H1 (cell line): ENCODE results near the gene SLC4A1AP. TPM values are rescaled to one million over a fixed set of nuclear protein-coding genes. Genes with fewer than 3 reads are reported as not detected.

Experiments
- CTCF ChIA-PET: fragments of 300-600 bp; sonication (Branson Sonifier 250); formaldehyde crosslinking; loops from one replicate; lab custom pipeline; 2021; ENCODE audit not compliant: partially characterized antibody; lab: Charles Lee
- POLR2A ChIA-PET: fragments of 300-600 bp; sonication (Branson Sonifier 250); formaldehyde crosslinking; loops from one replicate; lab custom pipeline; 2021; ENCODE audit warnings: inconsistent platforms; ENCODE audit not compliant: partially characterized antibody; lab: Charles Lee
- DNase-seq, 2 experiments: peaks; one replicate each; pipeline versions ENCODE4 v3.0.0 to v3.0.0-alpha.2; 2010 to 2022; ENCODE audit warnings: low spot score in 2 of 2, low read depth in 1 of 2, mixed read lengths in 1 of 2
- FAIRE-seq: peaks from 2 replicates; lab custom pipeline; 2011; peaks lifted over from hg19 to GRCh38; lab: Jason Lieb, UNC
- H2AFZ ChIP-seq: 2 replicates; pipeline ENCODE4 v1.8.1; 2012; ENCODE audit warnings: low read length, inconsistent platforms
- H2AK5ac ChIP-seq: 2 replicates; pipeline ENCODE4 v1.6.1; 2013; ENCODE audit warnings: low read depth, low read length
- H2BK120ac ChIP-seq: replicated peaks from 2 replicates; pipeline ENCODE3; 2013; ENCODE audit warnings: low read depth, low read length, inconsistent platforms
- H2BK12ac ChIP-seq: 2 replicates; pipeline ENCODE4 v1.6.1; 2013; ENCODE audit warnings: low read depth, low read length
- H2BK15ac ChIP-seq: 2 replicates; pipeline ENCODE4 v1.6.1; 2013; ENCODE audit warnings: low read length
- H2BK20ac ChIP-seq: 2 replicates; pipeline ENCODE4 v1.6.1; 2013; ENCODE audit warnings: low read length
- H2BK5ac ChIP-seq: 2 replicates; pipeline ENCODE4 v1.6.1; 2013; ENCODE audit warnings: low read depth, low read length
- H3K14ac ChIP-seq: 2 replicates; pipeline ENCODE4 v1.6.1; 2013; ENCODE audit warnings: inconsistent platforms; ENCODE audit not compliant: insufficient read length
- H3K18ac ChIP-seq: 2 replicates; pipeline ENCODE4 v1.6.1; 2013; ENCODE audit warnings: low read length; ENCODE audit errors: extremely low read depth
- H3K23ac ChIP-seq: 2 replicates; pipeline ENCODE4 v1.6.1; 2013; ENCODE audit warnings: inconsistent platforms; ENCODE audit not compliant: insufficient read length
- H3K23me2 ChIP-seq: 2 replicates; pipeline ENCODE4 v1.6.1; 2013; ENCODE audit warnings: low read depth, low read length
- H3K27ac ChIP-seq: 2 replicates; pipeline ENCODE4 v1.6.1; 2011; ENCODE audit warnings: low read depth, low read length, inconsistent platforms
- H3K27me3 ChIP-seq, 4 experiments: replicated peaks in 1 of 4; 1 replicate in 1 of 4; 2 replicates in 3 of 4; pipeline versions ENCODE4 v1.6.1 to v1.8.1; 2011 to 2013; ENCODE audit warnings: low read length in 3 of 4, mild to moderate bottlenecking in 3 of 4, inconsistent platforms in 2 of 4, mixed read lengths in 2 of 4, moderate library complexity in 1 of 4; ENCODE audit not compliant: control insufficient read depth in 3 of 4, insufficient read depth in 3 of 4; ENCODE audit errors: extremely low read depth in 1 of 4
- H3K36me3 ChIP-seq, 4 experiments: 2 replicates each; pipeline versions ENCODE4 v1.6.1 to v1.8.1; 2011 to 2013; ENCODE audit warnings: mild to moderate bottlenecking in 4 of 4, low read length in 3 of 4, moderate library complexity in 2 of 4, control low read depth in 1 of 4, inconsistent platforms in 1 of 4; ENCODE audit not compliant: insufficient read depth in 4 of 4, control insufficient read depth in 2 of 4
- H3K4ac ChIP-seq: replicated peaks from 2 replicates; pipeline ENCODE3; 2013; ENCODE audit warnings: low read length, low read depth, mixed read lengths, inconsistent platforms; ENCODE audit not compliant: insufficient read length
- H3K4me1 ChIP-seq, 4 experiments: replicated peaks in 1 of 4; 1 replicate in 1 of 4; 2 replicates in 3 of 4; pipeline versions ENCODE4 v1.6.1 to v1.8.1; 2011 to 2013; ENCODE audit warnings: low read length in 3 of 4, inconsistent platforms in 2 of 4, mixed read lengths in 1 of 4; ENCODE audit not compliant: insufficient read depth in 4 of 4, control insufficient read depth in 3 of 4
- H3K4me2 ChIP-seq, 2 experiments: 2 replicates each; pipeline versions ENCODE4 v1.6.1 to v1.8.1; 2011 to 2013; ENCODE audit warnings: low read depth in 2 of 2, low read length in 2 of 2, control low read depth in 1 of 2, inconsistent platforms in 1 of 2, mild to moderate bottlenecking in 1 of 2; ENCODE audit not compliant: insufficient read depth in 1 of 2
- H3K4me3 ChIP-seq, 4 experiments: fragments of 200-600, 300-600 bp in 1 of 4; sonication (generic), shearing (Covaris generic), sonication (Bioruptor Twin) in 1 of 4; 2 replicates each; pipeline versions ENCODE4 v1.5.1 to v1.8.1; 2011 to 2016; ENCODE audit warnings: low read length in 4 of 4, low read depth in 3 of 4, control low read depth in 2 of 4, inconsistent platforms in 2 of 4, mild to moderate bottlenecking in 2 of 4, mixed read lengths in 1 of 4, moderate library complexity in 1 of 4; ENCODE audit not compliant: insufficient read depth in 2 of 4; ENCODE audit errors: extremely low read depth in 1 of 4
- H3K56ac ChIP-seq: replicated peaks from 2 replicates; pipeline ENCODE3; 2013; ENCODE audit warnings: low read depth, mild to moderate bottlenecking, mixed read lengths, low read length, inconsistent platforms; ENCODE audit not compliant: insufficient read length
- H3K79me1 ChIP-seq: 2 replicates; pipeline ENCODE4 v1.6.1; 2013; ENCODE audit warnings: low read depth, low read length, control low read depth
- H3K79me2 ChIP-seq, 2 experiments: 2 replicates each; pipeline versions ENCODE4 v1.6.1 to v1.8.1; 2012 to 2013; ENCODE audit warnings: low read length in 2 of 2, mild to moderate bottlenecking in 2 of 2, inconsistent platforms in 1 of 2; ENCODE audit not compliant: insufficient read depth in 2 of 2, control insufficient read depth in 1 of 2
- H3K9ac ChIP-seq, 4 experiments: replicated peaks in 1 of 4; 1 replicate in 1 of 4; 2 replicates in 3 of 4; pipeline versions ENCODE4 v1.6.1 to v1.8.1; 2011 to 2013; ENCODE audit warnings: low read depth in 3 of 4, low read length in 3 of 4, control low read depth in 2 of 4, mild to moderate bottlenecking in 2 of 4, moderate library complexity in 2 of 4, inconsistent platforms in 1 of 4; ENCODE audit errors: extremely low read depth in 1 of 4
- H3K9me3 ChIP-seq, 2 experiments: 2 replicates each; pipeline versions ENCODE4 v1.6.1 to v1.8.1; 2012 to 2013; ENCODE audit warnings: mild to moderate bottlenecking in 2 of 2, moderate library complexity in 2 of 2, control low read depth in 1 of 2, inconsistent platforms in 1 of 2, low read depth in 1 of 2, low read length in 1 of 2, mixed read lengths in 1 of 2; ENCODE audit not compliant: insufficient read depth in 2 of 2
- H4K20me1 ChIP-seq, 2 experiments: replicated peaks in 1 of 2; 2 replicates each; pipeline versions ENCODE3 to v1.8.1; 2011 to 2013; ENCODE audit warnings: inconsistent platforms in 2 of 2, low read length in 2 of 2, mild to moderate bottlenecking in 1 of 2; ENCODE audit not compliant: insufficient read depth in 2 of 2, control insufficient read depth in 1 of 2
- H4K5ac ChIP-seq: 2 replicates; pipeline ENCODE4 v1.6.1; 2013; ENCODE audit warnings: low read length, low read depth, mixed read lengths, inconsistent platforms; ENCODE audit not compliant: insufficient read length
- H4K8ac ChIP-seq: 2 replicates; pipeline ENCODE4 v1.8.0; 2013; ENCODE audit warnings: mild to moderate bottlenecking, moderate library complexity, low read length, inconsistent platforms; ENCODE audit not compliant: insufficient read depth; ENCODE audit errors: extremely low read depth
- H4K91ac ChIP-seq: replicated peaks from 2 replicates; pipeline ENCODE3; 2013; ENCODE audit warnings: low read length, mixed read lengths, inconsistent platforms; ENCODE audit not compliant: insufficient read length
- CTBP2 ChIP-seq: IDR thresholded peaks from 2 replicates; pipeline ENCODE4 v1.7.0; 2011; ENCODE audit warnings: borderline replicate concordance, mild to moderate bottlenecking, moderate library complexity, mixed read lengths, low read length; ENCODE audit not compliant: insufficient read depth, insufficient read length
- SRF ChIP-seq: IDR thresholded peaks from 2 replicates; pipeline ENCODE4 v1.6.1; 2011; ENCODE audit warnings: mild to moderate bottlenecking, low read depth, low read length, moderate library complexity
- WGBS, 2 experiments: shearing (Covaris generic) in 1 of 2; methylation state at CpG; one replicate each; pipeline versions ENCODE4 v1.1.6 to v1.1.7; 2013 to 2015; ENCODE audit warnings: low lambda C conversion rate in 2 of 2, mixed read lengths in 2 of 2, inconsistent platforms in 1 of 2, low coverage in 1 of 2, missing lambda C conversion rate in 1 of 2; ENCODE audit not compliant: insufficient replicate concordance in 2 of 2, insufficient coverage in 1 of 2, insufficient read length in 1 of 2; ENCODE audit errors: extremely low coverage in 1 of 2, missing lambda C conversion rate in 1 of 2; 5-methylcytosine and 5-hydroxymethylcytosine counted together
- polyA plus RNA-seq, 7 experiments: library from polyadenylated mRNA; depleted of rRNA in 3 of 7; stranded (reverse) in 5 of 7; unstranded in 2 of 7; fragments of >200 nt in 5 of 7; fragments of 200-250 nt in 2 of 7; gene quantifications; 1 replicate in 5 of 7; 2 replicates in 1 of 7; 4 replicates in 1 of 7; pipeline versions ENCODE4 v1.2.1 to v1.2.3, GENCODE V29; 2011 to 2013; ENCODE audit warnings: missing spikeins in 2 of 7, mixed read lengths in 2 of 7
- total RNA-seq: library from RNA; stranded (reverse); fragmentation: NEBNext Ultra II Directional; extraction: Animal tissue kit (Norgen Biotek cat#: 25700); gene quantifications from 2 replicates; pipeline ENCODE4 v1.2.1, GENCODE V29; 2021

SLC4A1AP gene
- total and polyA plus RNA-seq, 2 of the 8 experiments (the other 6 are each of a cell fraction or from before 2014, with no cell fraction given), result 8.1 to 18.4 TPM

GRCh38 chr2:27689424-27689823, 25.7 kb downstream of the SLC4A1AP start:
- no peaks in the 10 kb centered on the region for H3K27me3 ChIP-seq
- no peak overlapping the region for H2BK5ac ChIP-seq
- WGBS, 2 experiments, result 87% methylated on average over 2 of the region's 2 CpGs; no CpG with 5 or more reads in 1 of the 2 experiments

More at GRCh38 chr2:27689424-27689823, 25.7 kb downstream of the SLC4A1AP start:
- no peaks in the 10 kb centered on the region for H3K4me1 ChIP-seq
- POLR2A ChIA-PET, result no interaction called here
- no peak overlapping the region for H3K9ac ChIP-seq
- no peak overlapping the region for H2AK5ac ChIP-seq
- no peak for TF ChIP-seq SRF
- TF ChIP-seq CTBP2, result no peak
- H2BK15ac ChIP-seq, result no peak overlapping the region
- H3K27ac ChIP-seq, result no peak overlapping the region
- no peaks in the 10 kb centered on the region for H3K79me2 ChIP-seq
- H3K23me2 ChIP-seq, result no peaks in the 10 kb centered on the region
- no peak overlapping the region for H3K18ac ChIP-seq
- no peak overlapping the region for H3K14ac ChIP-seq
- H2BK20ac ChIP-seq, result no peak overlapping the region
- no peak overlapping the region for H2BK12ac ChIP-seq
- H3K9me3 ChIP-seq, result no peaks in the 10 kb centered on the region
- no peak overlapping the region for H2AFZ ChIP-seq
- H4K20me1 ChIP-seq, result peaks cover 0 to 2% of the 10 kb centered on the region in 2 experiments
- H3K4ac ChIP-seq, result no peak overlapping the region
- FAIRE-seq (no peak), DNase-seq (no peak)
- no peak overlapping the region for H3K4me3 ChIP-seq
- no peaks in the 10 kb centered on the region for H3K79me1 ChIP-seq
- no peak overlapping the region for H4K8ac ChIP-seq
- no peak overlapping the region for H3K56ac ChIP-seq
- H3K4me2 ChIP-seq, result no peak overlapping the region
- no peak overlapping the region for H4K91ac ChIP-seq
- no peak overlapping the region for H4K5ac ChIP-seq
- CTCF ChIA-PET, result interaction anchor here (1.6 to 1.7 kb wide), 2 partner anchors 8 to 15 kb away, joined by 6 read pairs; no protein-coding TSS in a partner anchor
- H2BK120ac ChIP-seq, result no peak overlapping the region
- H3K36me3 ChIP-seq, result peaks cover 5 to 19% (median 12%) of the 10 kb centered on the region in 4 experiments
- no peak overlapping the region for H3K23ac ChIP-seq
